Measurements from ENCODE around the gene TBKBP1. TPM values are rescaled to one million over a fixed set of nuclear protein-coding genes. Genes with fewer than 3 reads are reported as not detected.

The TBKBP1 gene
- total and polyA plus RNA-seq, 2 donors (not counting 3 experiments of a cell fraction or from before 2014, with no cell fraction given) = 7.0 to 11.7 TPM

GRCh38 chr17:47705536-47706530 is 11.9 kb downstream of the TBKBP1 start:
- Histone ChIP-seq H3K4me3 (replicated peaks in 1 of 3; ENCODE audit: insufficient read depth in 1 of 3, low read depth in 1 of 3, low read length in 3 of 3) (no peak overlapping the region), H3K9me3 (replicated peaks; ENCODE audit: control insufficient read depth, insufficient read depth, low read length) (no peaks in the 10 kb centered on the region), H3K9ac (replicated peaks; ENCODE audit: extremely low read depth, insufficient read depth, low read length) (no peak overlapping the region), H3K27ac (ENCODE audit: insufficient read depth, low read depth, low read length) (no peak overlapping the region), H3K27me3 (ENCODE audit: control insufficient read depth in 2 of 2, insufficient read depth in 2 of 2, low read length in 2 of 2) (no peaks in the 10 kb centered on the region), H2AFZ (ENCODE audit: low read depth, low read length) (no peak overlapping the region), H4K20me1 (replicated peaks; ENCODE audit: control insufficient read depth, extremely low read depth, insufficient read depth, low read length) (no peaks in the 10 kb centered on the region), H3K9me1 (replicated peaks; ENCODE audit: control insufficient read depth, extremely low read depth, insufficient read depth, low read length) (no peaks in the 10 kb centered on the region), H3K36me3 (ENCODE audit: control insufficient read depth in 2 of 2, extremely low read depth in 1 of 2, insufficient read depth in 2 of 2, low read length in 2 of 2) (peaks cover 0 to 18% of the 10 kb centered on the region in 2 experiments), H3K79me2 (ENCODE audit: control insufficient read depth, insufficient read depth, low read length) (no peaks in the 10 kb centered on the region), H3K4me2 (ENCODE audit: insufficient read depth, low read length) (no peak overlapping the region), H3K4me1 (ENCODE audit: control insufficient read depth, extremely low read depth, insufficient read depth, low read length) (no peaks in the 10 kb centered on the region)
- DNase-seq (ENCODE audit: low read depth, low spot score) = no peak
- ChIA-PET POLR2A (no interaction called here), CTCF (interaction anchor here (0.9 to 3.6 kb wide), 3 partner anchors 8 to 42 kb away, joined by 3 to 22 read pairs (median 7); no protein-coding TSS in a partner anchor)
- dilution Hi-C loops (cut with MboI; ENCODE audit: extremely low pct_ligation_motif_present, low sequenced_read_pairs) (no loop called here), intact Hi-C loops (cut with micrococcal nuclease) (no loop called here)
- no TSS peak for BruUV-seq (replicated peaks)
- no peak for FAIRE-seq
- TF ChIP-seq POLR2A (IDR thresholded peaks at IDR 0.05; ENCODE audit: low read depth, low read length) = no peak
- TF ChIP-seq EZH2 (IDR thresholded peaks at IDR 0.05; ENCODE audit: borderline replicate concordance, low read depth, low read length, severe bottlenecking) = no peak
- TF ChIP-seq MYC (IDR thresholded peaks at IDR 0.05; ENCODE audit: low read depth, low read length) = no peak
- TF ChIP-seq GATA2 (IDR thresholded peaks at IDR 0.05; ENCODE audit: insufficient read depth, insufficient read length, low read depth, low read length) = no peak
- TF ChIP-seq JUN (IDR thresholded peaks at IDR 0.05; ENCODE audit: borderline replicate concordance, insufficient read depth, insufficient read length, low read depth) = no peak
- TF ChIP-seq POLR2AphosphoS5 (IDR thresholded peaks at IDR 0.05; ENCODE audit: insufficient read depth, low read depth, low read length) = no peak
- no peak for TF ChIP-seq CTCF (IDR thresholded peaks at IDR 0.05; ENCODE audit: extremely low read depth in 1 of 2, insufficient read depth in 1 of 2, low read depth in 1 of 2, low read length in 2 of 2)
- no peak for TF ChIP-seq FOS (IDR thresholded peaks at IDR 0.05; ENCODE audit: borderline replicate concordance, insufficient read depth, low read length)
